ENCODE results near the gene SCFD2.
"Not testable (repeated sequence)": the region's sequence is repeated elsewhere in the genome, so short reads cannot be mapped to it uniquely, and the experiment has no call there.

Gene SCFD2

DNA sequence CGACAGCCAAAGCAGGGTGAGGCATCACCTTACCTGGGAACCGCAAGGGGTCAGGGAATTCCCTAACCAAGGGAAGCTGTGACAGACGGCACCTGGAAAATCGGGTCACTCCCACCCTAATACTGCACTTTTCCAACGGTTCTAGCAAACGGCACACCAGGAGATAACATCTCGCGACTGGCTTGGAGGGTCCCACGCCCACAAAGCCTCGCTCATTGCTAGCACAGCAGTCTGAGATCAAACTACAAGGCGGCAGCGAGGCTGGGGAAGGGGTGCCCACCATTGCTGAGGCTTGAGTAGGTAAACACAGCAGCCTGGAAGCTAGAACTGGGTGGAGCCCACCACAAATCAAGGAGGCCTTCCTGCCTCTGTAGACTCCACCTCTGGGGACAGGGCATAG, 25.7 kb downstream of the SCFD2 start:
- not testable (repeated sequence) for DNase-seq

DNA sequence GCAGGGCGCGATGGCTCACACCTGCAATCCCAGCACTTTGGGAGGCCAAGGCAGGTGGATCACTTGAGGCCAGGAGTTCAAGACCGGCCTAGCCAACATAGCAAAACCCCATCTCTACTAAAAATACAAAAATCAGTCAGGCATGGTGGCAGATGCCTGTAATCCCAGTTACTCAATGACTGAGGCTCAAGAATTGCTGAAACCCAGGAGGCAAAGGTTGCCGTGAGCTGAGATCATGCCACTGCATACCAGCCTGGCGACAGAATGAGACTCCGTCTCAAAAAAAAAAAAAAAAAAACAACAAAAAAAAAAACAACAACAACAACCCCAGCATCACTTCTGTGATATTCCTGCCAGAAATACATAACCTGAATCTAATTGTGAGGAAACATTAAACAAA, 30.9 kb downstream of the SCFD2 start:
- DNase-seq = not testable (repeated sequence)

DNA sequence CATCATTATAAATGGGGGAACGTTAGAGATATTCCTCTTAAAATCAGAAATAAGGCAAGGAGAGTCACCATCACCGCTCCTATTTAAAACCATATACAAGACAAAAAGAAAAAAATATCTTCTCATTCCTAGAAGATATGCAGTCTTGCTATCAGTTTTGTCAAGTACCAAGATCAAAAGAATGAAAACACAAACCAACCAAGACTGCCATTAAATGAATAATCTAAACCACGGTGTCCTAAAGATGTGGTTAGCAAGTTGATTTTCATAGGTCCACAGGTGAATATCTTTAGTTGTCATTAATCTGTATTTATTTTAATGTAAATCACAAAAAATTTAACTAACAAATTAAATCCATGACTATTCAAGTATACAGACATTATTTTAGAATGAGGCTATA, 39.3 kb downstream of the SCFD2 start:
- DNase-seq = no peak

DNA sequence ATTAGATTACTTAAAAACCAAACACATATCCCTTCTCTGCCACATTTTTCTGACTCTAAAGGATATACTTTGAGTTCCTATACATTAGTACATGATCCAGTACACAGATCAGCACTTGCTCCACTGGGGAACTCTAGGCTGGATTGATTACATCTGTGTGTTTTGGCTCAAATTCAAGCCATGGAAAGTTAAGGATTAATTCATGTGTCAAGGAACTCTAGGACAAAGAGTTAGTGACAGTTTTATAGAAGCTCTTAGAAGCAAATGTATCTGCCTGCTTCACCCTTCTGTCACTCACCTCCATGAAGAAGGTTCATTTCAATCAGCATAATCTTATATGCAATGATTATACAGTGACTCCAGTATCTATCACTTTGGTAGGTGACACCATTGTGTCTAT, 43.2 kb downstream of the SCFD2 start:
- no peak for DNase-seq

DNA sequence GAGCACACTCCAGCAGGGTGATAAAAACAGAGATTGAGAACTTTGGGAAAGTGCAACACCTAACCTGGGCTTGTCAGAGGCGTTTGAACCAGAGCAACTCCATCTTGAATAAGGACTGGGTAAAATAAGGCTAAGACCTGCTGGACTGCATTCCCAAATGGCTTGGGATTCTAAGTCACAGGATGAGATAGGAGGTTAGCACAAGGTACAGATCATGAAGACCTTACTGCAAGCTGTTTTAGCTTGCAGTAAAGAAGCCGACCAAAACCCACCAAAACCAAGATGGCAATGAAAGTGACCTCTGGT, 43.9 kb downstream of the SCFD2 start:
- DNase-seq = no peak

DNA sequence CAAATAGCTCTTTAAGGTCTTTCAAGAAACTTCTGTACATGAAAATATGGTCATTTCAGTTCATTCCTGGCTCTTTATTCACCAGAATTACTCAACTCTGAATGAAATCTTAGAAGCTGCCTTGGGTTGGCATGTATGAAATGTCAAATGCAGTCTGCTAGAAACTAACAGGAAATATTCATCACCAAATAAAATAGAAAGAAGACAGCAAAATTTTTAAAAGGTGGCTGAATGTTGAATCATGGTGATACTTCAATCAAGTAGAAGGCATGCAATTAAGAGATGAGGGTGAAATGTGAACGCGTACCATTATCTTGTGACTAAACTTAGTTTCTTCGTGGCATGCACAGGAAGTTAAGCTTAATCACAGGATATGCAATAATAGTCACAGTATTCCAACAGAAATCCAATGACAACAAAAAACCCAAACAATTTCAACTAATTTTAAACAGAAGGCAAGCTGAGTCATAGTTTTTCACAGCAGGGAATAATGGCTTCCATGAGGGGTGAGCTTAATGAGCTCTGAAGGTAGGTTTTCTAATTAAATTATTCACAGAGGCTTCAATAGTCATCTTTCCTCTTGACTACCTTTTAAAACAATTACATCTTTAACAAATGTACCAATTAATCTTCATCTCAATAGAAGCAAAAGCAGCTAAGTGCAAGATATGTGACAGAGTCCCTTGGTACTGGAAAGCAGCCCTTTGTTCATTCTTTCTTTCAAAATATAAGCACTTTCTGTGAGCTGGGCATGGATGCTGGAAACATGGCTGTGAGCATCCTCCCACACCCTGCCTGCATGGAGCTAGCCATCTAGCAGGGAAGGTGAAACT, 44.5 kb downstream of the SCFD2 start:
- no peak for DNase-seq

DNA sequence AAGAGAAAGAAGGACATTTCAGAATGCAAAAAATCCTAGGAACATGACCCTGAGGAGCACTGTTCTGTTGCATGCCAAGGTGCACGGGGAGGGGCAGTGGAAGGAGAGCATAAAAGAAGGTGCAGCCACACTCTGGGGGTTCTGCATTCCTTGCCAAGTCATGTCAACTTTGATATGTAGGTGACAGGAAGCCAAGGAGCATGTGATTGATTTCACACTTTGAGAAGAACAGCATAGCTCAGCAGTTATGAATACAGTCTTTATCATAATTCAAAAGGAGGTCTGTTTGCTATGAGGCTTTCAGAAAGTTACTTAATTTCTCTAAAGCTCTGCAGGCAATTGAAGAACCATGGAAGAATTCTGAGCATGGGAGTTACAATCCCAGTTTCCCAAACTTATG, 50.6 kb downstream of the SCFD2 start:
- DNase-seq = no peak

DNA sequence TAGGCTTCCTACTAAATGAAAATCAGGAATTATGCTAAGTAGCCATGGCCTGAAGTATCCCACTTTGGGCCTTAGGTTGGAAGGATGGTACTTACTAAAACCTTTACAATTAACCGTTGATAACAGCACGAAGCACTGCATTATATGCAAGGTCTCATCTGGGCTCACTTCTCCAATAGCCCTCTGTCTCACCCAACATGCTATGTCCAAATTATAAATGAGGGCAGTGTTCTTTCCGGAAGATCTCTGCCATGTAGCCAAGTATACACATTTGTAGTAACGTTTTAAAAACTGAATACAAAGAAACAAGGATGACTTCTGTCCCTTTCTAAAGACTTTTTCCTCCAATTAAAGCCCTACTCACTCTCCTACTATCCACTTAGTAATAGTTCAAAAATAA, 51.6 kb downstream of the SCFD2 start:
- DNase-seq = no peak

DNA sequence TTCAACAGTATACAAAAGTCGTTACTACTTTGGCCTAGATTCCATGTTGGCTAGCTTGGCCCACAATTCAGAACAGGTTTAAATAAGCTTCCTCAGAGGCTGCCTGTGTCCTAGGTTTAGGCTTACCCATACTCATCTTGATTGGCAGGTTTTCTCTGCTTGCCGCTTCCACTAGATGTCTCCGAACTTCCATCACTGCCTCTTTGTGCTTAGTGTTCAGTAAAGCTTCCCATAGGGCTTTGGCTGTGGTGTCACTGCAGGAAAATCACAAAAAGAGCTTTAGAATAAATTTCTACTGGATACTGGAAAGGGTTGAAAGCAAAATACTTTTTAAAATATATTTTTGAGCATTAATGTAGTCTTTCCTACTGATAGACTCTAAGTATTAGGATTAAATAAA, 52.4 kb downstream of the SCFD2 start:
- DNase-seq = no peak

DNA sequence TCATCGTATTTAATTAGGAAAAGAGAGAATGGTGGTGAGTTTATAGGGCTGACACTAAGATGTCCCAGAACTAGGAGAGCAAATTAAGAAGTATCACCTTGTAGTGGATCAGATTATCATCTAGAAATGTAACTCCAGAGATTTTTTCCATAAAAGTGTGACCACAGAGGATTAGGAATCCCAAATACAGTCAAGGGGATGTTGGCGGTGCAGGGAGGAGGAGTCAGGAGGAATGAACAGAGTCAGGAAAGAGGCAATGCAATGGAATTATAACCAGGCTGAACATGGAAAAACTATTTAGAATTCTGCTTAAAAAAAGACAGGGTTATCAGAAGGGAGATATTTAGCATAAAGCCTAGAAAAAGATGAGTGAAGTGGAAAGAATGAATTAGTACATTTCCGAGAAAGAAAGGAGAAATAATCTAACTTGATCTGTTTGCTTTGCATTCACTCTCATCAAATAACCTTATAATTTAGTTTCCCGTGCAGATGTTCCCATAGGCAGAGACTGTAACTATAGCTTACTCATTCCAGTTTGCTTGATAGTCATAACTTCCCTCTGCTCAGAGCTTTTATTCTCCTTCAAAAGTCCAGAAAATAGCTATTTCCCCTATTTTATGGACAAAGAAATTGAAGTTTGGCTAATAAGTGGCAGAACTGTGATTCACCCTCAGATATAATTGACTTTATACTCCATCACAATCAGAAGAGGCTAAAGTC, 56.4 kb downstream of the SCFD2 start:
- DNase-seq = no peak

DNA sequence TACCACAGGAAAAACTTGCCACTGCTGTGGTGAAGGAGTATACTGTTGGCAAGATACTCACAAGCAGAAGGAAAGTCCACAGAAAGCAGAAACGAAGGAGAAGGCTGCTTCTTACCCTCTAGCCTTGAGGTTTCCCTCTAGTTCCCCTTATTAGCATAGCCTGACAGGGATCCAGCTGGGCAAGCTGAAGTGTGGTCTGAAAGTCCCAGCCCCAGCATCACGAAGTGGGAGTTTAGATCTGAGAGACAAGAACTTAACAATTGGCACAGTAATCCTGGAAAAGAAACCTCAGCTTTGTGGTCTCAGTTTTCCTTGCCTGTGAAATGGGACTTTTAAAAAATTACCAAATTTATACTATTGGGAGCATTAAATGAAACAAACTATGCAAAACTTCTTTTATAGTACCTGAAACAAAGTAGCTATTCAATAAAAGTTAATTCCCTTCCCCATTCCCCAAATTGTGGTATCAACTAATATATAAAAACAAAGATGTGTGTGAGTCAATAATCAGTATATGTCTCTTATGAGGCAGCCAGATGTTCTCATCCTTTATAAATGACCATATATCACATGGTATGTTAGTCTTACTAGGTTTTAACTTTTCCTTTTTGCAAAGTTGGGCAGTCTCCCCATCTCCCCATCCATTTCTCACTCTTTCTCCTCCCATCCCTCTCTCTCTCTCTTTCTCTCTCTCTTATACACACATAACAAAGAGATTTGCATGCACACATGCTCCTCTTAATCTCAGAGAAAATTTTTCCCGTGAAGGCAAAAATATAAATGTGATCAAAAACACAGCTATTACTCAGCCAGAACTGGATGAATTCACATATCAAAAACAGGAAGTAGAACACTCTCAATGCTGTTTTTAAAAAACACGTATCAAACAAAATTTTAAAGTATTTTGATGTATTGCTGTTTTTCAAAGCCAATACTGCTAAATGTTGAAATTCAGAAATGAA, 57.8 kb downstream of the SCFD2 start:
- peak; percentile 19 for DNase-seq

DNA sequence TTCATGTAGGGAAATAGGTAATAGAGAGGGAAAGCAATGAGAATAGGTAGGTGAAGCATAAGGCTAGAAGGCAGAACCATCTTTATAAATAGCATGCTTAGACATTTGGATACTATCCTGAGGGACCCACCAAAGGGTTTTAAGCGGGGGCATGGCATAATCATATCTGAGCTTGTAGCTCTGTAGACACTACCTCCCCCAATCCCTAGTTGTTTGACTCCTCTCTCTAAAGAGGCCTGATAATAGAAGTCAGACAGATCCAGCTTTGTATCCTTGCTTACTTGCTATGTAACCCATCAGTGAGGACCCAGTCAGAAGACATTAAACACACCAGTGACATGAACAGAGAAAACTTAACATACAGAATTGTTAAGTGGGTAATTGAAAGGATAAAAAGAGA, 58.7 kb downstream of the SCFD2 start:
- DNase-seq = no peak

DNA sequence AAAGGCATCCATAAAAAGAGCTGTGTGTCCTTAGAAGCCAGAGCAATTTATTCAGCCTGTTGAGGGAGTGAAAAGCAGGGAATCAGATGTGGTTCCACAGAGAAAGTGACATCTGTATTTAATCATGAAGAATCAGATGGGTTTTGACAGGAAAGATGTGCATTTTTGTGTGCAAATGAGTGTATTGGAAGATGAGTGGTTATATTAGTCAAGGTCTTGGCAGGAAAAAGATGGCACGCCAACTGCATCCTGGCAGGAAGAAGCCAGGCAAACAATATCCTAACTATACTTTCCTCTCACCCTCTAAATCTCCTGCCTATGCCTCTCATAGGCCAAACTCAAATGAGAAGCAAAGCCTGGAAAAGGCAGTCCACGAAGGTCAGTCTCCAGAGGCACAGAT, 59.1 kb downstream of the SCFD2 start:
- no peak for DNase-seq

DNA sequence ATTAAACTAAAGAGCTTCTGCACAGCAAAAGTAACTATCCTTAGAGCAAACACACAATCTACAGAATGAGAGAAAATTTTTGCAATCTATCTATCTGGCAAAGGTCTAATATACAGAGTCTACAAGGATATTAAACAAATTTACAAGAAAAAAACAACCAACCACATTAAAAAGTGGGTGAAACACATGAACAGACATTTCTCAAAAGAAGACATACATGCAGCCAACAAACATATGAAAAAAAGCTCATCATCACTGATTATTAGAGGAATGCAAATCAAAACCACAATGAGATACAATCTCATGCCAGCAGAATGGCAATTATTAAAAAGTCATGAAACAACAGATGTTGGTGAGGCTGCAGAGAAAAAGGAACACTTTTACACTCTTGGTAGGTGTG, 73.7 kb downstream of the SCFD2 start:
- not testable (repeated sequence) for DNase-seq

DNA sequence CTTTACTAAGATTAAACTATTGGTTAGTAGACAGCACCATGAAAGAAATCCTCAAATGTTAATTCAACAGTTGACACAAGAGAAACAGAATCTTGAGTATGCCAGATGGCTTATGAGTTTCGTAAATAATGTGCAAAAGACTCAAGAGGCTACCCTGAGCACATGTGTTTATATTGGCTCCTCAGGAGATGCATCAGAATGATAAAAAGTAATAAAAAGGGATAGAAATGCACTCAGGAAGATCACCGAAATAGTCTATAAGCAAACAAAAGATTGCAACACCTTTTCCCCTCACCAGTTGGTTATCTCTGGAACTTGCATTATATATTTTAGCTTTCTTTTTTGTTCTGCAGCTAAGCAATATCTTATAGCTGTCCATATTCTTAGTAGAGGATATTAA, 84.4 kb downstream of the SCFD2 start:
- no peak for DNase-seq

DNA sequence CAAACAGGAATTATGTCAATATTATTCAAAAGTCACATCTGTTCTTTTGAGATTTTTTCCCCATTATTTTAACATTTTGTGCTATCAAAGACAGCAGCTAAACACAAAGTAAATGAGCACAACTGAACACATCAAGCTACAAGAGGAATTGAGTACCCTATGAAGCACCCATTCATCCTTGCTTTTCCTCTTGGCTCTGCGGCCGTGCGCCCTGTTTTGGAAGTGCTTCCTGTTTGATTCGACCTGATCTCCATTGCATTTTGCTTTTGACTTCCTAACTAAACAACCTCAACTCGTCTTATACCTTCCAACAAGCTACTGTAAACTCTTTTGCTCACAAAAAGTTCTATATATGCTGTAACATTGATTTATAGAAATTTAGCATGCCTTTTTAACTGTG, 85.0 kb downstream of the SCFD2 start:
- DNase-seq = no peak

DNA sequence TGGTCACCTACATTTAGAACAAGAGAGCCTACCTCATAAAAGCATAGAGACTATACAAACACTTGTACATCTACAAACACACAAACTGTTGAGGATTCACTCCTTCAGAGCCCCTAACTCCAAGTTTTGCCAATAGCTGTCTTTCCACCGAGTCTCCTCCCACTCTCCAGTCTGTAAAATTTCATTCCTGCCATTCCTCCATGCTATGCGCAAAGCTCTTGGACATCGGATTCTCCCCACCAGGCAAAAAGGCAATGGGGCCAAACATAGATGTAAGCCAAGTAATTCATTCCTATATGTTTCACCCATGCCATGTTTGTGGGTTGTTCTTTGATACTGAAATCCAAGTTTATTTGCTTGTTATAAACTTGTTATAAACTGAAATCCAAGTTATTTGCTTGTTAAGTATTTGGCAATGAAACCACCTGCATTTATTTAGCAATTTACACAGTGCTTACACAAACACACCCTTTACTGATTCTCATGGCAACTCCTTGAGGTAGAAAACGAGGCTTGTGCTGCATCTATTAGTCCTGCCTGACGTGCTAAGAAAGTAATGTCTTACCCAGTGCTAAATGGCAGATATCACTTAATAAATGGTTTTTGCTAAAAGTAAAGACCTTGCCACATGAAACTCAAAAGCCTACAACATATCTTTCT, 91.1 kb downstream of the SCFD2 start:
- no peak for DNase-seq

DNA sequence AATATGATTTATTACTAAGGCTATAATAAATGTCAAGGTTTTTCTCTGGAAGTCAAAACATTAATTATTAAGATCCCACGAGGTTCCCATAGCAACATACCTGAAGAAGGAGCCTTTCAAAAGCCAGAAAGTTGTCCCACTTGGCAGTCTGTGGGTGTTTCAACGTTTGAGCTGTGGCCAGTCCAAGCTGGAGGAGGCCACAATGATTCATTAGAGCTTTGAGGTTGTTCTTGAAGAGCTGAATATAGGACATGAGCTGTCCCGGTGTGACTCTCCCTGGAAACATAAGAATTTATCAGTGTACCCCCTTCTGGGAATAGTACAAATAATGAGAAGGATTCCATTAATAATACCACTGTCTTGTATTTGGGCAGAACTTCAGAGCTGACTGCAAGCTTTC, 92.1 kb downstream of the SCFD2 start:
- DNase-seq = no peak

DNA sequence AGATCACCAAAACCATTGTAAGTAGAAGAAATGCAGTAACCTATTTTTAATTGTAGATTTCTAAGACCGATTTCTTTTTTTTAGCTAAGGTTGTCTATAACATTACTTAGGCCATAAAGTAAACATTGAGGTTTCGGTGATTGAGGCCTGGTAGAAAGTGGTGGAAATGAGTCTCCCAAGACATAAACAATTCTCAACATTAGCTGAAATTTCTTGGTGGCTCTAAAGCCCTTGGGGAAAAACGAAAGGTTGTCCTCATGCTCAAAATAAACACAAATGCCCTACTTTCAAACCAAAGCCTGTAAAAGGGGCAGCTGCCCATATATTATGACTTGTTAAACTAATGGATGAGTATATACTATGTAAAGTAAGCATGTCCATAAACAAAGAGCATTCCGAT, 98.8 kb downstream of the SCFD2 start:
- DNase-seq = no peak

DNA sequence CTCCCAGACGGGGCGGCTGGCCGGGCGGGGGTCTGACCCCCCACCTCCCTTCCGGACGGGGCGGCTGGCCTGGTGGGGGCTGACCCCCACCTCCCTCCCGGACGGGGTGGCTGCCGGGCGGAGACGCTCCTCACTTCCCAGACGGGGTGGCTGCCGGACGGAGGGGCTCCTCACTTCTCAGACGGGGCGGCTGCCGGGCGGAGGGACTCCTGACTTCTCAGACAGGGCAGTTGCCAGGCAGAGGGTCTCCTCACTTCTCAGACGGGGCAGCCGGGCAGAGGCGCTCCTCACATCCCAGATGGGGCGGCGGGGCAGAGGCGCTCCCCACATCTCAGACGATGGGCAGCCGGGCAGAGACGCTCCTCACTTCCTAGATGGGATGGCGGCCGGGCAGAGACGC, 109.9 kb downstream of the SCFD2 start:
- DNase-seq = not testable (repeated sequence)

DNA sequence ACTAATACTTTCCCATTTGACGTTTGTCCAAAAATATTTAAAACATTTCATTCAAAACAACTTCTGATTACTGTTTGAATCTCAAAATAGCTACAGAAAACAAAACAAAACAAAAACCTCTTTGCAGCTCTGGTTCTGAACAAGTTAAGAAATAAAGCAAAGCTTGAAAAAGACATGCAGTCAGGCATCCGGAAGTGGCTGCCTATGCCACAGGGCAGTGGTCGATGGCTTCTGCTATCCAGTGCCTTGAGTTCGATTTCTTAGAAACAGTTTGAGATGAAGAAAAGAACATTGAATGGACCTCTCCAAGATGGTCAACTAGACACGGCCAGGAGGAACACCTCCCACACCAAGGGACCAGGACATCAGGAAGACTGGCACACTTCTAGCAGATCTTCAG, 125.3 kb downstream of the SCFD2 start:
- DNase-seq = no peak

DNA sequence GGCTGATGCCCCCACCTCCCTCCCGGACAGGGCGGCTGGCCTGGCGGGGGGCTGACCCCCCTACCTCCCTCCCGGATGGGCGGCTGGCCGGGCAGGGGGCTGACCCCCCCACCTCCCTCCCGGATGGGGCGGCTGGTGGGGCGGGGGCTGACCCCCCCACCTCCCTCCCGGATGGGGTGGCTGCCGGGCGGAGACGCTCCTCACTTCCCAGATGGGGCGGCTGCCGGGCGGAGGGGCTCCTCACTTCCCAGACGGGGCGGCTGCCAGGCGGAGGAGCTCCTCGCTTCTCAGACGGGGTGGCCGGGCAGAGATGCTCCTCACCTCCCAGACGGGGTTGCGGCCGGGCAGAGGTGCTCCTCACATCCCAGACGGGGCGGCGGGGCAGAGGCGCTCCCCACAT, 127.5 kb downstream of the SCFD2 start:
- not testable (repeated sequence) for DNase-seq

DNA sequence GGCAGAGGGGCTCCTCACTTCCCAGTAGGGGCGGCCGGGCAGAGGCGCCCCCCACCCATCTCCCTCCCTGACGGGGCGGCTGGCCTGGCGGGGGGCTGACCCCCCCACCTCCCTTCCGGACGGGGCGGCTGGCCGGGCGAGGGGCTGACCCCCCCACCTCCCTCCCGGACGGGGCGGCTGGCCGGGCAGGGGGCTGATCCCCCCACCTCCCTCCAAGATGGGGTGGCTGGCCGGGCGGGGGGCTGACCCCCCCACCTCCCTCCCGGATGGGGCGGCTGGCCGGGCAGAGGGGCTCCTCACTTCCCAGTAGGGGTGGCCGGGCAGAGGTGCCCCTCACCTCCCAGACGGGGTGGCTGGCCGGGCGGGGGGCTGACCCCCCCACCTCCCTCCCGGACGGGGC, 128.1 kb downstream of the SCFD2 start:
- not testable (repeated sequence) for DNase-seq
